ENCODE measurements around the gene THUMPD3.

THUMPD3 gene

GRCh38 chr3:9327578-9327977, 35.3 kb upstream of the THUMPD3 start:
- ATAC-seq, result no peak
- no peak for TF ChIP-seq CREB5 (CRISPR knock-in tag; IDR thresholded peaks at IDR 0.05; ENCODE audit: low read depth)
- no peak for TF ChIP-seq PPARA (CRISPR knock-in tag; IDR thresholded peaks at IDR 0.05; ENCODE audit: borderline replicate concordance)
- no peak for TF ChIP-seq CSRNP3 (CRISPR knock-in tag; IDR thresholded peaks at IDR 0.05)
- no peak for TF ChIP-seq ZNF70 (CRISPR knock-in tag; IDR thresholded peaks at IDR 0.05)
- no peak for TF ChIP-seq ZC3H10 (CRISPR knock-in tag; IDR thresholded peaks at IDR 0.05)
- no peak for TF ChIP-seq PATZ1 (CRISPR knock-in tag; IDR thresholded peaks at IDR 0.05; ENCODE audit: borderline replicate concordance)
- TF ChIP-seq ZNF8 (CRISPR knock-in tag; IDR thresholded peaks at IDR 0.05), result no peak
- TF ChIP-seq RARB (CRISPR knock-in tag; IDR thresholded peaks at IDR 0.05), result no peak
- TF ChIP-seq ZFP30 (CRISPR knock-in tag; IDR thresholded peaks at IDR 0.05), result no peak
- TF ChIP-seq ESRRG (CRISPR knock-in tag; IDR thresholded peaks at IDR 0.05), result no peak
- no peak for TF ChIP-seq CSDC2 (CRISPR knock-in tag; IDR thresholded peaks at IDR 0.05)
- no peak for TF ChIP-seq TOX (CRISPR knock-in tag; IDR thresholded peaks at IDR 0.05; ENCODE audit: borderline replicate concordance)
- no peak for TF ChIP-seq ZNF565 (CRISPR knock-in tag; conservative IDR thresholded peaks at IDR 0.05; ENCODE audit: low read depth)
- no peak for TF ChIP-seq OSR1 (CRISPR knock-in tag; IDR thresholded peaks at IDR 0.05)
- TF ChIP-seq BACH2 (CRISPR knock-in tag; IDR thresholded peaks at IDR 0.05; ENCODE audit: borderline replicate concordance), result no peak

GRCh38 chr3:9330166-9330703, 32.6 kb upstream of the THUMPD3 start:
- TF ChIP-seq TCF4 (CRISPR knock-in tag; IDR thresholded peaks at IDR 0.05; ENCODE audit: borderline replicate concordance), result no peak
- no peak for TF ChIP-seq ZNF70 (CRISPR knock-in tag; IDR thresholded peaks at IDR 0.05)
- TF ChIP-seq CSRNP3 (CRISPR knock-in tag; IDR thresholded peaks at IDR 0.05), result no peak
- no peak for TF ChIP-seq SNAI2 (CRISPR knock-in tag; IDR thresholded peaks at IDR 0.05)
- TF ChIP-seq OSR1 (CRISPR knock-in tag; IDR thresholded peaks at IDR 0.05), result no peak
- no peak for TF ChIP-seq BACH2 (CRISPR knock-in tag; IDR thresholded peaks at IDR 0.05; ENCODE audit: borderline replicate concordance)
- no peak for TF ChIP-seq ISL1 (CRISPR knock-in tag; IDR thresholded peaks at IDR 0.05)
- TF ChIP-seq CREB5 (CRISPR knock-in tag; IDR thresholded peaks at IDR 0.05; ENCODE audit: low read depth), result no peak
- no peak for TF ChIP-seq ZFP3 (CRISPR knock-in tag; IDR thresholded peaks at IDR 0.05)
- TF ChIP-seq ZFP30 (CRISPR knock-in tag; IDR thresholded peaks at IDR 0.05), result no peak
- no peak for TF ChIP-seq GLIS3 (CRISPR knock-in tag; IDR thresholded peaks at IDR 0.05)
- no peak for TF ChIP-seq ZNF8 (CRISPR knock-in tag; IDR thresholded peaks at IDR 0.05)
- TF ChIP-seq ARNTL (CRISPR knock-in tag; IDR thresholded peaks at IDR 0.05; ENCODE audit: borderline replicate concordance, low read depth), result no peak
- no peak for TF ChIP-seq ZNF565 (CRISPR knock-in tag; conservative IDR thresholded peaks at IDR 0.05; ENCODE audit: low read depth)
- no peak for TF ChIP-seq PATZ1 (CRISPR knock-in tag; IDR thresholded peaks at IDR 0.05; ENCODE audit: borderline replicate concordance)
- TF ChIP-seq RARB (CRISPR knock-in tag; IDR thresholded peaks at IDR 0.05), result no peak

More at GRCh38 chr3:9330166-9330703, 32.6 kb upstream of the THUMPD3 start:
- no peak for ATAC-seq
